ENCODE measurements around the gene IFIT5. TPM values are rescaled to one million over a fixed set of nuclear protein-coding genes. Genes with fewer than 3 reads are reported as not detected.

Gene IFIT5
- total RNA-seq, 1 donor from 2014 or later: 5.1 TPM

- Mint-ChIP-seq H3K9me3 (ENCODE audit: unreplicated experiment) (no peaks in the 10 kb centered on the region), H3K4me3 (ENCODE audit: unreplicated experiment) (no peak overlapping the region), H3K4me1 (ENCODE audit: low read depth, unreplicated experiment) (no peaks in the 10 kb centered on the region), H3K27ac (ENCODE audit: unreplicated experiment) (no peak overlapping the region), H3K36me3 (ENCODE audit: unreplicated experiment) (no peaks in the 10 kb centered on the region), H3K27me3 (ENCODE audit: unreplicated experiment) (peaks cover 2% of the 10 kb centered on the region)
- no peak for TF ChIP-seq CTCF (IDR thresholded peaks at IDR 0.05; ENCODE audit: partially characterized antibody, unreplicated experiment)
- DNase-seq: no peak
Measured at GRCh38 chr10:89425000-89425399, 10.6 kb downstream of the IFIT5 start.

- DNase-seq: no peak
- H3K4me3 Mint-ChIP-seq (ENCODE audit: unreplicated experiment): no peak overlapping the region
- no peak overlapping the region for H3K27ac Mint-ChIP-seq (ENCODE audit: unreplicated experiment)
- H3K36me3 Mint-ChIP-seq (ENCODE audit: unreplicated experiment): no peaks in the 10 kb centered on the region
- no peaks in the 10 kb centered on the region for H3K9me3 Mint-ChIP-seq (ENCODE audit: unreplicated experiment)
- peak; percentile 68 for TF ChIP-seq CTCF (IDR thresholded peaks at IDR 0.05; ENCODE audit: partially characterized antibody, unreplicated experiment)
- peaks cover 2% of the 10 kb centered on the region for H3K27me3 Mint-ChIP-seq (ENCODE audit: unreplicated experiment)
- no peaks in the 10 kb centered on the region for H3K4me1 Mint-ChIP-seq (ENCODE audit: low read depth, unreplicated experiment)
Measured at GRCh38 chr10:89426230-89426868, 12.0 kb downstream of the IFIT5 start.

- Mint-ChIP-seq H3K4me1 (ENCODE audit: low read depth, unreplicated experiment) (no peaks in the 10 kb centered on the region), H3K27ac (ENCODE audit: unreplicated experiment) (no peak overlapping the region), H3K27me3 (ENCODE audit: unreplicated experiment) (peaks cover 2% of the 10 kb centered on the region), H3K36me3 (ENCODE audit: unreplicated experiment) (no peaks in the 10 kb centered on the region), H3K9me3 (ENCODE audit: unreplicated experiment) (no peaks in the 10 kb centered on the region), H3K4me3 (ENCODE audit: unreplicated experiment) (no peak overlapping the region)
- no peak for TF ChIP-seq CTCF (IDR thresholded peaks at IDR 0.05; ENCODE audit: partially characterized antibody, unreplicated experiment)
- DNase-seq: no peak
Measured at GRCh38 chr10:89427629-89428028, 13.3 kb downstream of the IFIT5 start.

- no peaks in the 10 kb centered on the region for H3K4me1 Mint-ChIP-seq (ENCODE audit: low read depth, unreplicated experiment)
Measured at GRCh38 chr10:89428877-89429276, 14.5 kb downstream of the IFIT5 start.

More at GRCh38 chr10:89428877-89429276, 14.5 kb downstream of the IFIT5 start:
- DNase-seq: no peak
- Mint-ChIP-seq H3K27me3 (ENCODE audit: unreplicated experiment) (peaks cover 2% of the 10 kb centered on the region), H3K27ac (ENCODE audit: unreplicated experiment) (no peak overlapping the region), H3K4me3 (ENCODE audit: unreplicated experiment) (no peak overlapping the region), H3K36me3 (ENCODE audit: unreplicated experiment) (no peaks in the 10 kb centered on the region), H3K9me3 (ENCODE audit: unreplicated experiment) (no peaks in the 10 kb centered on the region)
- no peak for TF ChIP-seq CTCF (IDR thresholded peaks at IDR 0.05; ENCODE audit: partially characterized antibody, unreplicated experiment)

All from glutamatergic neuron (in vitro differentiated cells).